ENCODE results near the gene TRIM26. TPM values are rescaled to one million over a fixed set of nuclear protein-coding genes. Genes with fewer than 3 reads are reported as not detected.

The TRIM26 gene
- total RNA-seq, 4 donors from 2014 or later: 33.6 to 58.8 (median 46.3) TPM

GRCh38 chr6:30157999-30158398 is 55.2 kb downstream of the TRIM26 start:
- Histone ChIP-seq H3K36me3 (no peaks in the 10 kb centered on the region), H3K27ac (replicated peaks in 1 of 4) (no peak overlapping the region), H3K4me3 (no peak overlapping the region), H3K9me3 (no peaks in the 10 kb centered on the region), H3K27me3 (peaks cover 0 to 34% (median 0%) of the 10 kb centered on the region in 4 donors), H3K4me1 (peaks cover 6 to 10% (median 8%) of the 10 kb centered on the region in 4 donors)
- intact Hi-C loops (cut with DNase I): no loop called here
- TF ChIP-seq POLR2AphosphoS5 (IDR thresholded peaks at IDR 0.05): no peak
- no peak for DNase-seq (ENCODE audit: extremely low spot score)
- WGBS: 93% methylated on average over 2 of the region's 2 CpGs

GRCh38 chr6:30157581-30157980 is 55.6 kb downstream of the TRIM26 start:
- Histone ChIP-seq H3K27ac (replicated peaks in 1 of 4) (no peak overlapping the region), H3K27me3 (peaks cover 0 to 34% (median 0%) of the 10 kb centered on the region in 4 donors), H3K9me3 (no peaks in the 10 kb centered on the region), H3K36me3 (no peaks in the 10 kb centered on the region), H3K4me3 (no peak overlapping the region), H3K4me1 (peaks cover 6 to 10% (median 8%) of the 10 kb centered on the region in 4 donors)
- intact Hi-C loops (cut with DNase I): no loop called here
- no peak for DNase-seq (ENCODE audit: extremely low spot score)
- no peak for TF ChIP-seq POLR2A (IDR thresholded peaks at IDR 0.05; ENCODE audit: low read depth)
- no peak for TF ChIP-seq POLR2AphosphoS5 (IDR thresholded peaks at IDR 0.05)
- TF ChIP-seq CTCF (IDR thresholded peaks at IDR 0.05): no peak
- no peak for TF ChIP-seq EP300 (IDR thresholded peaks at IDR 0.05)

GRCh38 chr6:30156774-30157173 is 56.4 kb downstream of the TRIM26 start:
- WGBS: 80% methylated on average over 9 of the region's 9 CpGs
- TF ChIP-seq CTCF (IDR thresholded peaks at IDR 0.05) (no peak), EP300 (IDR thresholded peaks at IDR 0.05) (no peak)
- no peak for DNase-seq (ENCODE audit: extremely low spot score)
- Histone ChIP-seq H3K27ac (replicated peaks in 1 of 4) (no peak overlapping the region), H3K4me3 (no peak overlapping the region), H3K36me3 (no peaks in the 10 kb centered on the region), H3K4me1 (peaks cover 6 to 10% (median 8%) of the 10 kb centered on the region in 4 donors), H3K27me3 (peaks cover 0 to 34% (median 0%) of the 10 kb centered on the region in 4 donors), H3K9me3 (no peaks in the 10 kb centered on the region)
- intact Hi-C loops (cut with DNase I): no loop called here

GRCh38 chr6:30156262-30156599 is 57.0 kb downstream of the TRIM26 start:
- DNase-seq (ENCODE audit: extremely low spot score): peak; percentile 50

GRCh38 chr6:30155520-30156261 is 57.5 kb downstream of the TRIM26 start:
- Histone ChIP-seq H3K27ac (replicated peaks in 1 of 4) (no peak overlapping the region), H3K36me3 (no peaks in the 10 kb centered on the region), H3K4me1 (peaks cover 6 to 10% (median 8%) of the 10 kb centered on the region in 4 donors), H3K4me3 (no peak overlapping the region), H3K9me3 (no peaks in the 10 kb centered on the region), H3K27me3 (peaks cover 0 to 34% (median 0%) of the 10 kb centered on the region in 4 donors)
- 76% methylated on average over 2 of the region's 2 CpGs for WGBS
- TF ChIP-seq POLR2A (IDR thresholded peaks at IDR 0.05; ENCODE audit: low read depth) (no peak), POLR2AphosphoS5 (IDR thresholded peaks at IDR 0.05) (no peak), EP300 (IDR thresholded peaks at IDR 0.05) (no peak), CTCF (IDR thresholded peaks at IDR 0.05) (no peak)
- DNase-seq (ENCODE audit: extremely low spot score): peak; percentile 62
- intact Hi-C loops (cut with DNase I): no loop called here

More at GRCh38 chr6:30156262-30156599, 57.0 kb downstream of the TRIM26 start:
- H3K9me3 ChIP-seq: no peaks in the 10 kb centered on the region
- no peak overlapping the region for H3K27ac ChIP-seq (replicated peaks in 1 of 4)
- no peaks in the 10 kb centered on the region for H3K36me3 ChIP-seq
- 15% methylated on average over 4 of the region's 4 CpGs for WGBS
- no peak overlapping the region for H3K4me3 ChIP-seq
- H3K4me1 ChIP-seq: peaks cover 6 to 10% (median 8%) of the 10 kb centered on the region in 4 donors
- peaks cover 0 to 34% (median 0%) of the 10 kb centered on the region in 4 donors for H3K27me3 ChIP-seq
- intact Hi-C loops (cut with DNase I): no loop called here
- TF ChIP-seq POLR2AphosphoS5 (IDR thresholded peaks at IDR 0.05): no peak
- no peak for TF ChIP-seq POLR2A (IDR thresholded peaks at IDR 0.05; ENCODE audit: low read depth)
- no peak for TF ChIP-seq EP300 (IDR thresholded peaks at IDR 0.05)
- TF ChIP-seq CTCF (IDR thresholded peaks at IDR 0.05): no peak

Data from esophagus muscularis mucosa (tissue), 4 donors.